ENCODE data around the gene BUD31.
A peak's percentile ranks its signal among the peaks of the same experiment; 100 is the strongest.
"Not testable (repeated sequence)": the region's sequence is repeated elsewhere in the genome, so short reads cannot be mapped to it uniquely, and the experiment has no call there.

BUD31 gene

GRCh38 chr7:99380823-99381663 lies 27.7 kb upstream of the BUD31 start:
- peak; percentile 94 for DNase-seq (ENCODE audit: low spot score)

- DNase-seq (ENCODE audit: low spot score) = no peak
Measured at GRCh38 chr7:99381664-99382075, 27.1 kb upstream of the BUD31 start.

- DNase-seq (ENCODE audit: low spot score) = no peak
Measured at GRCh38 chr7:99383203-99383602, 25.6 kb upstream of the BUD31 start.

GRCh38 chr7:99383791-99384370 lies 24.9 kb upstream of the BUD31 start:
- no peak for DNase-seq (ENCODE audit: low spot score)

- no peak for DNase-seq (ENCODE audit: low spot score)
Measured at GRCh38 chr7:99384523-99384922, 24.2 kb upstream of the BUD31 start.

- no peak for DNase-seq (ENCODE audit: low spot score)
Measured at GRCh38 chr7:99385564-99385963, 23.2 kb upstream of the BUD31 start.

GRCh38 chr7:99386584-99387238 lies 22.1 kb upstream of the BUD31 start:
- no peak for DNase-seq (ENCODE audit: low spot score)

GRCh38 chr7:99387239-99387635 lies 21.5 kb upstream of the BUD31 start:
- DNase-seq (ENCODE audit: low spot score) = not testable (repeated sequence)

- no peak for DNase-seq (ENCODE audit: low spot score)
Measured at GRCh38 chr7:99387912-99388311, 20.9 kb upstream of the BUD31 start.

GRCh38 chr7:99389772-99390171 lies 19.0 kb upstream of the BUD31 start:
- no peak for DNase-seq (ENCODE audit: low spot score)

GRCh38 chr7:99390941-99391602 lies 17.7 kb upstream of the BUD31 start:
- no peak for DNase-seq (ENCODE audit: low spot score)

- DNase-seq (ENCODE audit: low spot score) = no peak
Measured at GRCh38 chr7:99392046-99392445, 16.7 kb upstream of the BUD31 start.

GRCh38 chr7:99392659-99393354 lies 16.0 kb upstream of the BUD31 start:
- no peak for DNase-seq (ENCODE audit: low spot score)

GRCh38 chr7:99393355-99394187 lies 15.2 kb upstream of the BUD31 start:
- DNase-seq (ENCODE audit: low spot score) = no peak

GRCh38 chr7:99394188-99394502 lies 14.6 kb upstream of the BUD31 start:
- no peak for DNase-seq (ENCODE audit: low spot score)

GRCh38 chr7:99395616-99396327 lies 13.0 kb upstream of the BUD31 start:
- DNase-seq (ENCODE audit: low spot score) = no peak

- DNase-seq (ENCODE audit: low spot score) = no peak
Measured at GRCh38 chr7:99396418-99397296, 12.1 kb upstream of the BUD31 start.

GRCh38 chr7:99397297-99397983 lies 11.3 kb upstream of the BUD31 start:
- DNase-seq (ENCODE audit: low spot score) = no peak

GRCh38 chr7:99398891-99399445 lies 9.8 kb upstream of the BUD31 start:
- no peak for DNase-seq (ENCODE audit: low spot score)
